Esophagus muscularis mucosa (tissue), 4 donors: ENCODE measurements around the gene PRKACA. TPM values are rescaled to one million over a fixed set of nuclear protein-coding genes. Genes with fewer than 3 reads are reported as not detected.

Experiments used
- DNase-seq: peaks from one replicate; pipeline ENCODE4 v3.0.0-alpha.2; 2017; ENCODE audit errors: extremely low spot score
- H3K27ac ChIP-seq, 4 donors: fragments of 200-600 bp; sonication (generic); replicated peaks in 1 of 4; 1 replicate in 3 of 4; 2 replicates in 1 of 4; pipeline ENCODE4 v1.5.1; 2016 to 2019; ENCODE audit warnings: mild to moderate bottlenecking in 1 of 4
- H3K27me3 ChIP-seq, 4 donors: fragments of 200-600 bp; sonication (generic); one replicate each; pipeline versions ENCODE4 v1.5.1 to v1.6.0; 2016 to 2019
- H3K36me3 ChIP-seq, 4 donors: fragments of 200-600 bp; sonication (generic); one replicate each; pipeline ENCODE4 v1.5.1; 2016 to 2019
- H3K4me1 ChIP-seq, 4 donors: fragments of 200-600 bp; sonication (generic); one replicate each; pipeline ENCODE4 v1.5.1; 2016 to 2019
- H3K4me3 ChIP-seq, 4 donors: fragments of 200-600 bp; sonication (generic); 1 replicate in 2 of 4; 2 replicates in 2 of 4; pipeline ENCODE4 v1.5.1; 2016 to 2019; ENCODE audit warnings: mild to moderate bottlenecking in 4 of 4, moderate library complexity in 1 of 4
- H3K9me3 ChIP-seq, 4 donors: fragments of 200-600 bp; sonication (generic); 1 replicate in 3 of 4; 2 replicates in 1 of 4; pipeline ENCODE4 v1.5.1; 2016 to 2019
- EP300 ChIP-seq: sonication (generic); formaldehyde crosslinking; IDR thresholded peaks from one replicate; pipeline ENCODE4 v1.6.1; 2017; ENCODE audit warnings: antibody characterized with exemption
- POLR2A ChIP-seq: fragments of 450-650 bp; IDR thresholded peaks from one replicate; pipeline ENCODE4 v1.6.1; 2017; ENCODE audit warnings: antibody characterized with exemption, moderate library complexity, mild to moderate bottlenecking, low read depth
- POLR2AphosphoS5 ChIP-seq, 2 donors: sonication (generic); formaldehyde crosslinking; IDR thresholded peaks; one replicate each; pipeline ENCODE4 v1.6.1; 2017; ENCODE audit warnings: antibody characterized with exemption in 2 of 2
- WGBS: methylation state at CpG from one replicate; pipeline ENCODE4 v1.1.5; 2018; 5-methylcytosine and 5-hydroxymethylcytosine counted together
- intact Hi-C: fragments of 100-400 bp; cut with DNase I; formaldehyde crosslinking; loops from one replicate; pipeline ENCODE4 v1.15.1; 2023
- total RNA-seq, 4 donors: library from RNA; depleted of rRNA; stranded (reverse); fragments of >200 nt; gene quantifications; one replicate each; pipeline versions ENCODE4 v1.1.0 to v1.2.1, GENCODE V29; 2016
- TF ChIP-seq, protein P1 (sequence below), 3 experiments: fragments of 200-600 bp in 2 of 3; fragments of 450-650 bp in 1 of 3; sonication (generic) in 2 of 3; IDR thresholded peaks; one replicate each; pipeline ENCODE4 v1.5.1; 2017 to 2019; ENCODE audit warnings: antibody characterized with exemption in 3 of 3, mild to moderate bottlenecking in 2 of 3, moderate library complexity in 1 of 3

PRKACA gene
- total RNA-seq, 4 donors from 2014 or later: 76.0 to 125 (median 93.3) TPM

DNA sequence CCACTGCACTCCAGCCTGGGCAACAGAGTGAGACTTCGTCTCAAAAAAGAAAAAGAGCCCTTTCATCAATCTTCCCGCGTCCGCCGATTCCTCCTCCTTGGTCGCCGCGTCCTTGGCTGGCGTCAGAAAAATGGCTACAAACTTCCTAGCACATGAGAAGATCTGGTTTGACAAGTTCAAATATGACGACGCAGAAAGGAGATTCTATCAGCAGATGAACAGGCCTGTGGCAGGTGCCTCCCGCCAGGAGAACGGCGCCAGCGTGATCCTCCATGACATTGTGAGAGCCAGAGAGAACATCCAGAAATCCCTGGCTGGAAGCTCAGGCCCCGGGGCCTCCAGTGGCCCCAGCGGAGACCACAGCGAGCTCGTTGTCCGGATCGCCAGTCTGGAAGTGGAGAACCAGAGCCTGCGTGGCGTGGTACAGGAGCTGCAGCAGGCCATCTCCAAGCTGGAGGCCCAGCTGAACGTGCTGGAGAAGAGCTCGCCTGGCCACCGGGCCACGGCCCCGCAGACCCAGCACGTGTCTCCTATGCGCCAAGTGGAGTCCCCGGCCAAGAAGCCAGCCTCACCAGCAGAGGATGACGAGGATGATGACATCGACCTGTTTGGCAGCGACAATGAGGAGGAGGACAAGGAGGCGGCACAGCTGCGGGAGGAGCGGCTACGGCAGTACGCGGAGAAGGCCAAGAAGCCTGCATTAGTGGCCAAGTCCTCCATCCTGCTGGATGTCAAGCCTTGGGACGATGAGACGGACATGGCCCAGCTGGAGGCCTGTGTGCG, 47.1 kb downstream of the PRKACA start:
- 97% methylated on average over 28 of the region's 43 CpGs for WGBS
- intact Hi-C loops: loop anchor here (5.0 to 10.0 kb wide), 2 partner anchors 67 to 286 kb away; partner anchors contain the start of gene ASF1B
- no peak overlapping the region for H3K4me3 ChIP-seq

DNA sequence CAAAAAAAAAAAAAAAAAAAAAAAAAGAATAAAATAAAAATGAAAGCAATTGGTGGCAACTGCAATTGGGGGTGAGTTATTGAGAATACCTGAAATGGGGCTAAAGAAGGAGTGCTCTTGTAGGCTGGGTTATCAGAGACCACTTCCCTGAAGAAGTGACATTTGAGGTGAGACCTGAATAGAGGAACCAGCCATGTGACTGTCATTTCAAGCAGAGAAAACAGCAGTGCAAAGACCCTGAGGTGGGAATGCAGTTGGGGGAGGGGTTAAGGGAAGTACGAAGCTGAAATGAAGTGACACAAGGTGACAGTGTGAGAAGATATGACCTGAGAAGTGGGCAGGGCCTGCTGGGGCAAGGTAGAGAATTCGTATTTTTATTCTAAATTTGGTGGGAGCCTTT, 51.4 kb downstream of the PRKACA start:
- WGBS: 71% methylated on average over 2 of the region's 2 CpGs
- DNase-seq: no peak
- Histone ChIP-seq H3K9me3 (no peaks in the 10 kb centered on the region), H3K36me3 (no peaks in the 10 kb centered on the region), H3K27me3 (peaks cover 0 to 24% (median 2%) of the 10 kb centered on the region in 4 donors), H3K4me1 (no peaks in the 10 kb centered on the region), H3K4me3 (no peak overlapping the region), H3K27ac (no peak overlapping the region)
- intact Hi-C loops: no loop called here
- no peak for TF ChIP-seq EP300

More for the DNA sequence above, 47.1 kb downstream of the PRKACA start:
- H3K27ac ChIP-seq: no peak overlapping the region
- peaks cover 18 to 37% (median 37%) of the 10 kb centered on the region in 4 donors for H3K4me1 ChIP-seq
- H3K36me3 ChIP-seq: no peaks in the 10 kb centered on the region
- DNase-seq: no peak
- H3K27me3 ChIP-seq: no peaks in the 10 kb centered on the region
- H3K9me3 ChIP-seq: no peaks in the 10 kb centered on the region
- TF ChIP-seq EP300: no peak
- TF ChIP-seq POLR2AphosphoS5 (IDR thresholded peaks at IDR 0.05): no peak
- no peak for TF ChIP-seq POLR2A
- TF ChIP-seq, protein P1, sequence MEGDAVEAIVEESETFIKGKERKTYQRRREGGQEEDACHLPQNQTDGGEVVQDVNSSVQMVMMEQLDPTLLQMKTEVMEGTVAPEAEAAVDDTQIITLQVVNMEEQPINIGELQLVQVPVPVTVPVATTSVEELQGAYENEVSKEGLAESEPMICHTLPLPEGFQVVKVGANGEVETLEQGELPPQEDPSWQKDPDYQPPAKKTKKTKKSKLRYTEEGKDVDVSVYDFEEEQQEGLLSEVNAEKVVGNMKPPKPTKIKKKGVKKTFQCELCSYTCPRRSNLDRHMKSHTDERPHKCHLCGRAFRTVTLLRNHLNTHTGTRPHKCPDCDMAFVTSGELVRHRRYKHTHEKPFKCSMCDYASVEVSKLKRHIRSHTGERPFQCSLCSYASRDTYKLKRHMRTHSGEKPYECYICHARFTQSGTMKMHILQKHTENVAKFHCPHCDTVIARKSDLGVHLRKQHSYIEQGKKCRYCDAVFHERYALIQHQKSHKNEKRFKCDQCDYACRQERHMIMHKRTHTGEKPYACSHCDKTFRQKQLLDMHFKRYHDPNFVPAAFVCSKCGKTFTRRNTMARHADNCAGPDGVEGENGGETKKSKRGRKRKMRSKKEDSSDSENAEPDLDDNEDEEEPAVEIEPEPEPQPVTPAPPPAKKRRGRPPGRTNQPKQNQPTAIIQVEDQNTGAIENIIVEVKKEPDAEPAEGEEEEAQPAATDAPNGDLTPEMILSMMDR (IDR thresholded peaks at IDR 0.05): no peak

DNA sequence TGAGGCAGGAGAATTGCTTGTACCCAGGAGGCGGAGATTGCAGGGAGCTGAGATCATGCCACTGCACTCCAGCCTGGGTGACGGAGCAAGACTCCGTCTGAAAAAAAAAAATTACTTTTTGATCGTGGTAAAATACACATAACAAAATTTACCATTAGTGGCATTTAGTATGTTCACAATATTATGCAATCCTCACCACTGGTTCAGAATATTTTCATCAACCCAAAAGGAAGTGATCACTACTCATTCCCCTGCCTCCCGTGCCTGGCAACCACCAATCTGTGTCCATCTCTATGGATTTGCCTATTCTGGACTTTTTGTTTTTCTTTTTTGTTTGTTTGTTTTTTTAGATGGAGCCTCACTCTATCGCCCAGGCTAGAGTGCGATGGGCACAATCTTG, 54.5 kb downstream of the PRKACA start:
- TF ChIP-seq POLR2A (no peak), POLR2AphosphoS5 (IDR thresholded peaks at IDR 0.05) (no peak), EP300 (no peak)
- TF ChIP-seq, protein P1 (IDR thresholded peaks at IDR 0.05): no peak
- H3K27ac ChIP-seq: no peak overlapping the region
- no peaks in the 10 kb centered on the region for H3K9me3 ChIP-seq
- H3K4me1 ChIP-seq: peaks cover 0 to 16% (median 12%) of the 10 kb centered on the region in 4 donors
- no peak for DNase-seq
- H3K27me3 ChIP-seq: peaks cover 0 to 55% (median 21%) of the 10 kb centered on the region in 4 donors
- 62% methylated on average over 7 of the region's 7 CpGs for WGBS
- H3K36me3 ChIP-seq: no peaks in the 10 kb centered on the region
- no peak overlapping the region for H3K4me3 ChIP-seq
- intact Hi-C loops: no loop called here

DNA sequence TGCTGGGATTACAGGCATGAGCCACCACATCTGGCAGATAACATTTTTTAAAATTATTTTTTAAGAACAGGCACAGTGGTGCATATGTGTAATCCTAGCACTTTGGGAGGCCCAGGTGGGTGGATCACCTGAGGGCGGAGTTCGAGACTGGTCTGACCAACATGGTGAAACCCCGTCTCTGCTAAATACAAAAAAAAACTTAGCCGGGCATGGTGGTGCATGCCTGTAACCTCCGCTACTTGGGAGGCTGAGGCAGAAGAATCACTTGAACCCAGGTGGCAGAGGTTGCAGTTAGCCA, 55.1 kb downstream of the PRKACA start:
- no peak overlapping the region for H3K27ac ChIP-seq
- peaks cover 0 to 61% (median 23%) of the 10 kb centered on the region in 4 donors for H3K27me3 ChIP-seq
- H3K36me3 ChIP-seq: no peaks in the 10 kb centered on the region
- intact Hi-C loops: no loop called here
- TF ChIP-seq EP300: no peak
- no peak for TF ChIP-seq POLR2A
- no peak for TF ChIP-seq POLR2AphosphoS5 (IDR thresholded peaks at IDR 0.05)
- TF ChIP-seq, protein P1 (IDR thresholded peaks at IDR 0.05): no peak
- no peak overlapping the region for H3K4me3 ChIP-seq
- H3K9me3 ChIP-seq: no peaks in the 10 kb centered on the region
- H3K4me1 ChIP-seq: peaks cover 5 to 22% (median 18%) of the 10 kb centered on the region in 4 donors
- DNase-seq: no peak
- WGBS: 79% methylated on average over 5 of the region's 5 CpGs

DNA sequence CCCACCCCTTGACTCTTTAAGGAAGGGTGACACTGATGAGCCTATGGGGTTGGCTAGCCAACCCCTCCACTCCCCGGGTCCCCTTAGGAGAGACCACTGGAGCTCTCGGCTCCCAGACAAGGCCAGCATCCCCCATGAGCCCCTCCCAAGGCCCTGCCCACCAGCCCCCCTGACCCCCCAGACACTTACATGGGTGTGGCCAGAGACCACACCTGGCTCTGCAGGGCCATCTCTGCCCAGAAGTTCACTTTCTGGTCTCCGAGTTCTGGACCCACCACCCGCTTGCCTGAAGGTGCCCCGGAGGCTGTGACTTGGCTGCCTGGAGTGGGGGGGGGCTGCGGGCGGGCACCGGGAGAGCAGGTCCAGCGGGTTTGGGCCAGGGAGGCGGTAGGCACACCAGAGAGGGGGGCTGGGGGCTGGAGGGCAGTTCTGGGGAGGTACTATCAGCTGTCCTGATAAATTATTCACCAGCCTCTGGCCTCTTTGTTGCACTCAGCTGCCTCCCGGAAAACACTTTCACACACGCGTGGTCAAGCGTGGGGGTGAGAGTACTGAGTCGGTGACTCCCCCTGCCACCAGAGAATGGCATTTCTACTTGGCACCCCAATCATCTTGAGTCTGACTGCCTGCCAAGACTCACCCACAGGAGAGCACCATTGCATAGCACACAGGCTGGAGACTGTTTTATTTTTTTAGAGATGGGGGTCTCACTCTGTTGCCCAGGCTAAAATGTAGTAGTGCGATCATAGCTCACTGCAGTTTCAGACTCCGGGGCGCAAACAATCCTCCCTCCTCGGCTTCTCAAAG, 55.6 kb downstream of the PRKACA start, which contains the start of gene PALM3:
Gene PALM3, minus strand, starts transcription at position 326 of the 807 bp plus-strand sequence. Its CDS starts 96 bp downstream, at position 230.
- Histone ChIP-seq H3K4me1 (peaks cover 5 to 27% (median 23%) of the 10 kb centered on the region in 4 donors), H3K27me3 (peaks cover 0 to 66% (median 23%) of the 10 kb centered on the region in 4 donors), H3K36me3 (no peaks in the 10 kb centered on the region), H3K27ac (no peak within 1 kb of the TSS), H3K4me3 (no peak within 1 kb of the TSS), H3K9me3 (no peaks in the 10 kb centered on the region)
- intact Hi-C loops: no loop called here
- TF ChIP-seq, protein P1 (IDR thresholded peaks at IDR 0.05): no peak
- TF ChIP-seq POLR2A: no peak
- no peak for TF ChIP-seq EP300
- no peak for TF ChIP-seq POLR2AphosphoS5 (IDR thresholded peaks at IDR 0.05)
- DNase-seq: no peak
- WGBS: 81% methylated on average over 9 of the region's 19 CpGs
